HG02840 (cell line): Measurements from ENCODE around the gene GALNT9.

Source experiments
- ATAC-seq: cut with Tn5 transposase; IDR thresholded peaks from one replicate; pipeline ENCODE4 v1.9.1; 2021; ENCODE audit warnings: mild to moderate bottlenecking, moderate library complexity, moderate number of reproducible peaks; ENCODE audit not compliant: unreplicated experiment, low FRiP score

GALNT9 gene

GRCh38 chr12:132345126-132345525 is 15.7 kb upstream of the GALNT9 start:
- no peak for ATAC-seq

- ATAC-seq, result no peak
Measured at GRCh38 chr12:132344601-132345000, 15.2 kb upstream of the GALNT9 start.

GRCh38 chr12:132344181-132344580 is 14.8 kb upstream of the GALNT9 start:
- no peak for ATAC-seq

GRCh38 chr12:132343294-132344004 is 14.1 kb upstream of the GALNT9 start:
- no peak for ATAC-seq

- no peak for ATAC-seq
Measured at GRCh38 chr12:132342251-132343227, 13.2 kb upstream of the GALNT9 start.

GRCh38 chr12:132341318-132342050 is 12.1 kb upstream of the GALNT9 start:
- ATAC-seq, result no peak

GRCh38 chr12:132340266-132341035 is 11.1 kb upstream of the GALNT9 start:
- ATAC-seq, result no peak

- no peak for ATAC-seq
Measured at GRCh38 chr12:132339856-132340255, 10.5 kb upstream of the GALNT9 start.

- no peak for ATAC-seq
Measured at GRCh38 chr12:132338781-132339180, 9.4 kb upstream of the GALNT9 start.

GRCh38 chr12:132338311-132338710 is 8.9 kb upstream of the GALNT9 start:
- no peak for ATAC-seq

GRCh38 chr12:132337557-132337956 is 8.2 kb upstream of the GALNT9 start:
- no peak for ATAC-seq

- ATAC-seq, result no peak
Measured at GRCh38 chr12:132336451-132337413, 7.3 kb upstream of the GALNT9 start.

GRCh38 chr12:132335179-132335756 is 5.9 kb upstream of the GALNT9 start:
- ATAC-seq, result no peak

GRCh38 chr12:132333766-132334165 is 4.4 kb upstream of the GALNT9 start:
- no peak for ATAC-seq

- no peak for ATAC-seq
Measured at GRCh38 chr12:132333273-132333672, 3.9 kb upstream of the GALNT9 start.

- no peak for ATAC-seq
Measured at GRCh38 chr12:132330549-132330881, 1.1 kb upstream of the GALNT9 start.

GRCh38 chr12:132329720-132330548 is 545 bp upstream of the GALNT9 start:
- no peak for ATAC-seq
